SU-DHL-6 (cell line): ENCODE data around the gene BDNF.

Source experiments
- EZH2phosphoT487 ChIP-seq: fragments of 200-600 bp; sonication (generic), shearing (Covaris generic); conservative IDR thresholded peaks from 2 replicates; pipeline ENCODE4 v1.6.1; 2018; ENCODE audit warnings: mild to moderate bottlenecking, antibody characterized with exemption, low read length, moderate library complexity, mixed read lengths
- TF ChIP-seq, protein P1 (sequence below): fragments of 200-600 bp; sonication (generic); IDR thresholded peaks from one replicate; pipeline ENCODE4 v1.5.1; 2017; ENCODE audit warnings: antibody characterized with exemption, mild to moderate bottlenecking, low read length, moderate library complexity; ENCODE audit not compliant: insufficient read depth, poor library complexity, severe bottlenecking

DNA sequence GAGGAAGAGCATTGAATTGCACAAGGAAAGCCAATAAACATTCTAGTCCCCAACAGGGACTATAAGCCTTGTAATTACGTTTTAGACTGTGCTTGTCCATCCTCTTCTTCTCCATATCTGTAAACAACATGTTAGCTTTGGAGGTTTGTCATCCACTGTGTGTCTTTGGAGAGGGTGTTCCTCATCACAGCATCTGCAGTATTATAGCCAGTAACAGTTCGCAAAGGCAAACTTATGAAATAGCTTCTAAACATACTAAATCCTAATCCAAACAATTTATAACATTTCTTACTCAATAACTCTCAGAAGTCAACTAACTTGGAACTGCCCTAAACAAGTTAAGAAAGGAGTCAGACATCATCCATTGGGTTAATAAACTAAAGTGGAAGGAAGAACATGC is 10.3 kb upstream of the BDNF start:
- TF ChIP-seq, protein P1, sequence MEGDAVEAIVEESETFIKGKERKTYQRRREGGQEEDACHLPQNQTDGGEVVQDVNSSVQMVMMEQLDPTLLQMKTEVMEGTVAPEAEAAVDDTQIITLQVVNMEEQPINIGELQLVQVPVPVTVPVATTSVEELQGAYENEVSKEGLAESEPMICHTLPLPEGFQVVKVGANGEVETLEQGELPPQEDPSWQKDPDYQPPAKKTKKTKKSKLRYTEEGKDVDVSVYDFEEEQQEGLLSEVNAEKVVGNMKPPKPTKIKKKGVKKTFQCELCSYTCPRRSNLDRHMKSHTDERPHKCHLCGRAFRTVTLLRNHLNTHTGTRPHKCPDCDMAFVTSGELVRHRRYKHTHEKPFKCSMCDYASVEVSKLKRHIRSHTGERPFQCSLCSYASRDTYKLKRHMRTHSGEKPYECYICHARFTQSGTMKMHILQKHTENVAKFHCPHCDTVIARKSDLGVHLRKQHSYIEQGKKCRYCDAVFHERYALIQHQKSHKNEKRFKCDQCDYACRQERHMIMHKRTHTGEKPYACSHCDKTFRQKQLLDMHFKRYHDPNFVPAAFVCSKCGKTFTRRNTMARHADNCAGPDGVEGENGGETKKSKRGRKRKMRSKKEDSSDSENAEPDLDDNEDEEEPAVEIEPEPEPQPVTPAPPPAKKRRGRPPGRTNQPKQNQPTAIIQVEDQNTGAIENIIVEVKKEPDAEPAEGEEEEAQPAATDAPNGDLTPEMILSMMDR: no peak
- no peak for TF ChIP-seq EZH2phosphoT487
